ENCODE results near the gene MCM8.

Gene MCM8

DNA sequence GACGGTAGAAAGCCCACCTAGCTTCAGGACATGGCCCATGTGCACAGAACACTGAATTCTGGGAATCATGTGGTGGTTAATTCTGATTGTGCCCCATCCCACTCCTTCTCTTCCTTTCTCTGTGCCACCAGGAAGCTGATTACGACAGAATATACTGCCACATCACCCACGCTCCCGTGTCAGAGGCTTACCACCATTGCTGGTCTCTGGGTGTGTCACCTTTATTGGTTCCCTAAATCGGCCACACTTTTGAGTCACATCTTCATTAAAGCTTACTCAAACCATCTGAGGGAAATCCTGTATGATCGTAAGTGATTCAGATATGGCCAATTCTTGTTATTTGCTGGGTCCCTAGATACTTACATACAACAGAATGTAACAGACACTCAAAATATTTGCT, 3.2 kb upstream of the MCM8 start:
- Histone ChIP-seq H3K4ac (ENCODE audit: low read length) (no peak overlapping the region), H2BK12ac (ENCODE audit: low read length) (no peak overlapping the region), H2BK120ac (ENCODE audit: low read depth, low read length) (no peak overlapping the region), H3K4me1 (ENCODE audit: control insufficient read depth in 2 of 2, insufficient read depth in 1 of 2, low read depth in 1 of 2, low read length in 2 of 2) (peaks cover 0 to 3% of the 10 kb centered on the region in 2 donors), H2BK15ac (ENCODE audit: low read length) (no peak overlapping the region), H3K9me3 (replicated peaks in 1 of 2; ENCODE audit: control insufficient read depth in 2 of 2, insufficient read depth in 1 of 2, low read depth in 1 of 2, low read length in 2 of 2) (no peaks in the 10 kb centered on the region), H4K8ac (ENCODE audit: low read depth, low read length) (no peak overlapping the region), H3K9ac (ENCODE audit: low read depth, low read length, poor library complexity) (no peak overlapping the region), H3K36me3 (replicated peaks in 1 of 2; ENCODE audit: control insufficient read depth in 2 of 2, insufficient read depth in 2 of 2, low read length in 2 of 2) (peaks cover 23 to 70% of the 10 kb centered on the region in 2 donors), H3K18ac (ENCODE audit: low read length) (no peak overlapping the region), H4K91ac (ENCODE audit: low read depth, low read length, poor library complexity) (no peak overlapping the region), H3K27me3 (ENCODE audit: control insufficient read depth in 3 of 3, insufficient read depth in 3 of 3, low read depth in 1 of 3, low read length in 3 of 3) (no peaks in the 10 kb centered on the region), H2AK5ac (ENCODE audit: low read depth, low read length) (no peak overlapping the region), H3K4me3 (ENCODE audit: low read length in 2 of 2) (no peak overlapping the region), H3K14ac (ENCODE audit: low read length) (no peak overlapping the region), H2AFZ (ENCODE audit: low read length) (no peak overlapping the region), H3K23ac (ENCODE audit: low read depth, low read length, poor library complexity) (no peak overlapping the region), H2BK5ac (ENCODE audit: low read length) (no peak overlapping the region), H3K27ac (replicated peaks; ENCODE audit: low read length) (no peak overlapping the region), H3K4me2 (ENCODE audit: insufficient read depth, low read length, poor library complexity, severe bottlenecking) (no peak overlapping the region), H3K79me1 (ENCODE audit: low read depth, low read length) (peaks cover 4% of the 10 kb centered on the region)
- DNase-seq (ENCODE audit: low spot score): no peak
- WGBS, 2 donors (ENCODE audit: extremely low coverage in 2 of 2, insufficient read length in 2 of 2, insufficient replicate concordance in 1 of 2): no CpG with 5 or more reads among the region's 6 CpGs

DNA sequence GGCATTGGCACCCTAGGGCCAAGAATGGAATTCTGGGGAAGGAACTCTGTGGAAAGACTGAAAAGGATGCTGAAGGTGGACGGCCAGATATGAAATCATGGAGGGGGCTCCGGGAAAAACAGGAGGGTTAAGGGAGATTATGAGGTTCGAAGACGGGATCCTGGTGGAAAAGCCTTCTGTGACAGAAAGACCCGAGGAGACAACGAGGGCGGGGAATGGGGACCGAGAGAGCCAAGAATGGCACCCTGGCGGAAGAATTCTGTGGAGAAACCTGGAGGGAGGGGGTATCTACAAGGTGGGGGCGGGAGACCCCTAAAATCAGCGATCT, 545 bp upstream of the MCM8 start:
- H2BK120ac ChIP-seq (ENCODE audit: low read depth, low read length): no peak overlapping the region
- H3K18ac ChIP-seq (ENCODE audit: low read length): peak overlapping the region; percentile 91
- H4K8ac ChIP-seq (ENCODE audit: low read depth, low read length): no peak overlapping the region
- no CpG with 5 or more reads among the region's 11 CpGs for WGBS, 2 donors (ENCODE audit: extremely low coverage in 2 of 2, insufficient read length in 2 of 2, insufficient replicate concordance in 1 of 2)
- peaks cover 4% of the 10 kb centered on the region for H3K79me1 ChIP-seq (ENCODE audit: low read depth, low read length)
- H2AFZ ChIP-seq (ENCODE audit: low read length): peak overlapping the region; percentile 94
- H3K9me3 ChIP-seq (replicated peaks in 1 of 2; ENCODE audit: control insufficient read depth in 2 of 2, insufficient read depth in 1 of 2, low read depth in 1 of 2, low read length in 2 of 2): no peaks in the 10 kb centered on the region
- H4K91ac ChIP-seq (ENCODE audit: low read depth, low read length, poor library complexity): no peak overlapping the region
- peaks cover 0 to 3% of the 10 kb centered on the region in 2 donors for H3K4me1 ChIP-seq (ENCODE audit: control insufficient read depth in 2 of 2, insufficient read depth in 1 of 2, low read depth in 1 of 2, low read length in 2 of 2)
- H3K27ac ChIP-seq (replicated peaks; ENCODE audit: low read length): no peak overlapping the region
- no peak overlapping the region for H2BK5ac ChIP-seq (ENCODE audit: low read length)
- H3K27me3 ChIP-seq (ENCODE audit: control insufficient read depth in 3 of 3, insufficient read depth in 3 of 3, low read depth in 1 of 3, low read length in 3 of 3): no peaks in the 10 kb centered on the region
- H2BK12ac ChIP-seq (ENCODE audit: low read length): no peak overlapping the region
- peaks cover 21 to 68% of the 10 kb centered on the region in 2 donors for H3K36me3 ChIP-seq (replicated peaks in 1 of 2; ENCODE audit: control insufficient read depth in 2 of 2, insufficient read depth in 2 of 2, low read length in 2 of 2)
- no peak overlapping the region for H3K4ac ChIP-seq (ENCODE audit: low read length)
- DNase-seq (ENCODE audit: low spot score): no peak
- H3K23ac ChIP-seq (ENCODE audit: low read depth, low read length, poor library complexity): no peak overlapping the region
- no peak overlapping the region for H3K14ac ChIP-seq (ENCODE audit: low read length)
- peak overlapping the region; percentile 75 for H3K4me2 ChIP-seq (ENCODE audit: insufficient read depth, low read length, poor library complexity, severe bottlenecking)
- no peak overlapping the region for H2BK15ac ChIP-seq (ENCODE audit: low read length)
- peak overlapping the region; percentile 57 for H2AK5ac ChIP-seq (ENCODE audit: low read depth, low read length)
- peak overlapping the region; percentile 82 for H3K9ac ChIP-seq (ENCODE audit: low read depth, low read length, poor library complexity)
- peak overlapping the region; percentile 70 to 92 for H3K4me3 ChIP-seq (ENCODE audit: low read length in 2 of 2)

DNA sequence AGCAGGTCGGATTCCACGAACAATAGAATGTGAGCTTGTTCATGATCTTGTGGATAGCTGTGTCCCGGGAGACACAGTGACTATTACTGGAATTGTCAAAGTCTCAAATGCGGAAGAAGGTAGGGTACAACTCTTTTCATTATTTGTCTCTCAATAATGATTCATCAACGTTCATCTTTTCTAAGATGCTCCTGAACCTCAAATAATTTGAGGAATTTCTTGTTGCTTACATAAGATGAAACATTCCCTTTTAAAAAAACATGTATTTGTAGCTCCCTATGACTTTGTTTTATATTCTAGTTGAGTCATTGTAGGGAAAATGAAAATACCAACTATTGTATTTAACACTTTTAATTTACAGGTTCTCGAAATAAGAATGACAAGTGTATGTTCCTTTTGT, 17.0 kb downstream of the MCM8 start:
- Histone ChIP-seq H3K27me3 (ENCODE audit: control insufficient read depth in 3 of 3, insufficient read depth in 3 of 3, low read depth in 1 of 3, low read length in 3 of 3) (no peaks in the 10 kb centered on the region), H2BK120ac (ENCODE audit: low read depth, low read length) (no peak overlapping the region), H2AFZ (ENCODE audit: low read length) (no peak overlapping the region), H4K8ac (ENCODE audit: low read depth, low read length) (no peak overlapping the region), H3K4ac (ENCODE audit: low read length) (no peak overlapping the region), H3K18ac (ENCODE audit: low read length) (no peak overlapping the region), H3K14ac (ENCODE audit: low read length) (no peak overlapping the region), H4K91ac (ENCODE audit: low read depth, low read length, poor library complexity) (no peak overlapping the region), H2BK12ac (ENCODE audit: low read length) (no peak overlapping the region), H3K79me1 (ENCODE audit: low read depth, low read length) (no peaks in the 10 kb centered on the region), H2BK5ac (ENCODE audit: low read length) (no peak overlapping the region), H3K36me3 (replicated peaks in 1 of 2; ENCODE audit: control insufficient read depth in 2 of 2, insufficient read depth in 2 of 2, low read length in 2 of 2) (peaks cover 4 to 93% of the 10 kb centered on the region in 2 donors), H2BK15ac (ENCODE audit: low read length) (no peak overlapping the region), H3K4me1 (ENCODE audit: control insufficient read depth in 2 of 2, insufficient read depth in 1 of 2, low read depth in 1 of 2, low read length in 2 of 2) (peaks cover 3 to 4% of the 10 kb centered on the region in 2 donors), H3K27ac (replicated peaks; ENCODE audit: low read length) (no peak overlapping the region), H3K9ac (ENCODE audit: low read depth, low read length, poor library complexity) (no peak overlapping the region), H2AK5ac (ENCODE audit: low read depth, low read length) (no peak overlapping the region), H3K23ac (ENCODE audit: low read depth, low read length, poor library complexity) (no peak overlapping the region), H3K4me3 (ENCODE audit: low read length in 2 of 2) (no peak overlapping the region), H3K9me3 (replicated peaks in 1 of 2; ENCODE audit: control insufficient read depth in 2 of 2, insufficient read depth in 1 of 2, low read depth in 1 of 2, low read length in 2 of 2) (no peaks in the 10 kb centered on the region), H3K4me2 (ENCODE audit: insufficient read depth, low read length, poor library complexity, severe bottlenecking) (no peak overlapping the region)
- no CpG with 5 or more reads among the region's 6 CpGs for WGBS, 2 donors (ENCODE audit: extremely low coverage in 2 of 2, insufficient read length in 2 of 2, insufficient replicate concordance in 1 of 2)
- no peak for DNase-seq (ENCODE audit: low spot score)

DNA sequence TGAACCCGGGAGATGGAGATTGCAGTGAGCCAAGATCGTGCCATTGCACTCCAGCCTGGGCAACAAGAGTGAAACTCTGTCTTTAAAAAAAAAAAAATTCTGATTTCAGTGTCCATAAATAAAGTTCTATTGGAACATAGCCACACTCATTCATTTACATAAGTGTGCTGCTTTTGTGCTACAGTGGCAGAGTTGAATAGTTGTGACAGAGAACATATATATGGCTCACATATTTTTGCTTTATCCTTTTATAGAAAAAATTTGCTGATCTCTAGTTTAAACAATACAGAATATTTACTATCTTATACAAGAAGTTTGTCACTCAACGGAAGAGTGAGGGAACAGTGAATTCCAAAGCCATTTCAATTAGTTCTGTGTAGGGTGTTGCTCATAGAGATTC, 18.0 kb downstream of the MCM8 start:
- DNase-seq (ENCODE audit: low spot score): no peak
- H3K9ac ChIP-seq (ENCODE audit: low read depth, low read length, poor library complexity): no peak overlapping the region
- H3K27me3 ChIP-seq (ENCODE audit: control insufficient read depth in 3 of 3, insufficient read depth in 3 of 3, low read depth in 1 of 3, low read length in 3 of 3): no peaks in the 10 kb centered on the region
- peaks cover 9 to 93% of the 10 kb centered on the region in 2 donors for H3K36me3 ChIP-seq (replicated peaks in 1 of 2; ENCODE audit: control insufficient read depth in 2 of 2, insufficient read depth in 2 of 2, low read length in 2 of 2)
- H4K91ac ChIP-seq (ENCODE audit: low read depth, low read length, poor library complexity): no peak overlapping the region
- no peak overlapping the region for H3K4me2 ChIP-seq (ENCODE audit: insufficient read depth, low read length, poor library complexity, severe bottlenecking)
- H3K4ac ChIP-seq (ENCODE audit: low read length): no peak overlapping the region
- no peak overlapping the region for H2AFZ ChIP-seq (ENCODE audit: low read length)
- H3K18ac ChIP-seq (ENCODE audit: low read length): no peak overlapping the region
- no peak overlapping the region for H2BK120ac ChIP-seq (ENCODE audit: low read depth, low read length)
- no peaks in the 10 kb centered on the region for H3K9me3 ChIP-seq (replicated peaks in 1 of 2; ENCODE audit: control insufficient read depth in 2 of 2, insufficient read depth in 1 of 2, low read depth in 1 of 2, low read length in 2 of 2)
- H3K23ac ChIP-seq (ENCODE audit: low read depth, low read length, poor library complexity): no peak overlapping the region
- peaks cover 3 to 4% of the 10 kb centered on the region in 2 donors for H3K4me1 ChIP-seq (ENCODE audit: control insufficient read depth in 2 of 2, insufficient read depth in 1 of 2, low read depth in 1 of 2, low read length in 2 of 2)
- H3K4me3 ChIP-seq (ENCODE audit: low read length in 2 of 2): no peak overlapping the region
- H2BK5ac ChIP-seq (ENCODE audit: low read length): no peak overlapping the region
- H4K8ac ChIP-seq (ENCODE audit: low read depth, low read length): no peak overlapping the region
- no peak overlapping the region for H2BK12ac ChIP-seq (ENCODE audit: low read length)
- no peak overlapping the region for H2AK5ac ChIP-seq (ENCODE audit: low read depth, low read length)
- H3K27ac ChIP-seq (replicated peaks; ENCODE audit: low read length): no peak overlapping the region
- no CpG with 5 or more reads among the region's 3 CpGs for WGBS, 2 donors (ENCODE audit: extremely low coverage in 2 of 2, insufficient read length in 2 of 2, insufficient replicate concordance in 1 of 2)
- H3K14ac ChIP-seq (ENCODE audit: low read length): no peak overlapping the region
- no peak overlapping the region for H2BK15ac ChIP-seq (ENCODE audit: low read length)
- H3K79me1 ChIP-seq (ENCODE audit: low read depth, low read length): no peaks in the 10 kb centered on the region
